Adrenal gland (tissue), 12 donors: ENCODE measurements around the gene KLF13. TPM values are rescaled to one million over a fixed set of nuclear protein-coding genes. Genes with fewer than 3 reads are reported as not detected.

Source experiments
- DNase-seq, 7 donors: peaks; one replicate each; pipeline ENCODE4 v3.0.0-alpha.2; 2019 to 2020
- H3K27ac ChIP-seq, 5 donors: fragments of 200-600 bp; sonication (generic) in 4 of 5; 1 replicate in 3 of 5; 2 replicates in 2 of 5; pipeline versions ENCODE4 v1.5.1 to v1.8.0; 2016 to 2020; ENCODE audit warnings: mild to moderate bottlenecking in 1 of 5
- H3K27me3 ChIP-seq: fragments of 200-600 bp; 2 replicates; pipeline ENCODE4 v1.8.0; 2021
- H3K36me3 ChIP-seq, 2 donors: fragments of 200-600 bp; replicated peaks in 1 of 2; 1 replicate in 1 of 2; 2 replicates in 1 of 2; pipeline versions ENCODE4 v1.5.1 to v1.8.0; 2018 to 2022
- H3K4me1 ChIP-seq, 2 donors: fragments of 200-600 bp; replicated peaks in 1 of 2; 1 replicate in 1 of 2; 2 replicates in 1 of 2; pipeline versions ENCODE4 v1.5.1 to v1.8.0; 2018 to 2021
- H3K4me3 ChIP-seq, 4 donors: fragments of 200-600 bp; sonication (generic) in 3 of 4; one replicate each; pipeline ENCODE4 v1.5.1; 2016 to 2018
- H3K9me3 ChIP-seq, 3 donors: fragments of 200-600 bp; sonication (generic) in 1 of 3; replicated peaks in 1 of 3; 1 replicate in 2 of 3; 2 replicates in 1 of 3; pipeline versions ENCODE4 v1.5.1 to v1.8.0; 2016 to 2021
- POLR2A ChIP-seq, 2 donors: fragments of 450-650 bp; IDR thresholded peaks; one replicate each; pipeline ENCODE4 v1.6.1; 2017; ENCODE audit warnings: antibody characterized with exemption in 2 of 2, mild to moderate bottlenecking in 2 of 2, moderate library complexity in 1 of 2
- WGBS, 4 donors: extraction: QIAGEN DNeasy Blood & Tissue Kit in 2 of 4; methylation state at CpG; one replicate each; pipeline versions ENCODE4 v1.1.5 to v1.1.7; 2013 to 2017; 5-methylcytosine and 5-hydroxymethylcytosine counted together
- intact Hi-C, 2 donors: fragments of 100-400 bp; cut with DNase I; formaldehyde crosslinking; loops; one replicate each; pipeline versions ENCODE4 v1.14.1 to v1.15.0; 2022 to 2023
- polyA plus RNA-seq, 3 donors: library from polyadenylated mRNA; stranded (reverse); fragments of 200-250 nt in 2 of 3; fragments of 350-450 nt in 1 of 3; fragmentation: Illumina TruSeq in 1 of 3; extraction: RNeasy Lipid Tissue Mini Kit (QIAGEN cat#74804) in 1 of 3; gene quantifications; one replicate each; pipeline ENCODE4 v1.2.3, GENCODE V29; 2013 to 2014
- total RNA-seq, 9 donors: library from RNA; depleted of rRNA in 4 of 9; stranded (reverse); fragments of >200 nt in 4 of 9; fragments of 120-200 nt in 1 of 9; fragmentation: NEBNext Ultra II Directional in 1 of 9; extraction: Animal tissue kit (Norgen Biotek cat#: 25700) in 1 of 9; gene quantifications; one replicate each; pipeline versions ENCODE4 v1.1.0 to v1.2.4, GENCODE V29; 2013 to 2023
- TF ChIP-seq, protein P1 (sequence below), 6 experiments: fragments of 450-650 bp in 4 of 6; fragments of 200-600 bp in 2 of 6; sonication (generic) in 1 of 6; IDR thresholded peaks; 1 replicate in 5 of 6; 2 replicates in 1 of 6; pipeline versions ENCODE4 v1.5.1 to v1.8.0; 2016 to 2021; ENCODE audit warnings: antibody characterized with exemption in 6 of 6, mild to moderate bottlenecking in 2 of 6, moderate library complexity in 1 of 6
- donor health status: healthy with polysubstance abuse.
- donor health status: Bipolar disorder and iron deficiency.
- donor health status: DM: yes; HTN: yes; CAD: no.
- donor health status: DM: no; HTN: no; CAD: no.
- donor health status: DM: no; HTN: no; CAD: no.
- donor health status: DM: yes; HTN: yes; CAD: no.

KLF13 gene
- total and polyA plus RNA-seq, 12 donors = 8.4 to 65.9 (median 31.9) TPM

DNA sequence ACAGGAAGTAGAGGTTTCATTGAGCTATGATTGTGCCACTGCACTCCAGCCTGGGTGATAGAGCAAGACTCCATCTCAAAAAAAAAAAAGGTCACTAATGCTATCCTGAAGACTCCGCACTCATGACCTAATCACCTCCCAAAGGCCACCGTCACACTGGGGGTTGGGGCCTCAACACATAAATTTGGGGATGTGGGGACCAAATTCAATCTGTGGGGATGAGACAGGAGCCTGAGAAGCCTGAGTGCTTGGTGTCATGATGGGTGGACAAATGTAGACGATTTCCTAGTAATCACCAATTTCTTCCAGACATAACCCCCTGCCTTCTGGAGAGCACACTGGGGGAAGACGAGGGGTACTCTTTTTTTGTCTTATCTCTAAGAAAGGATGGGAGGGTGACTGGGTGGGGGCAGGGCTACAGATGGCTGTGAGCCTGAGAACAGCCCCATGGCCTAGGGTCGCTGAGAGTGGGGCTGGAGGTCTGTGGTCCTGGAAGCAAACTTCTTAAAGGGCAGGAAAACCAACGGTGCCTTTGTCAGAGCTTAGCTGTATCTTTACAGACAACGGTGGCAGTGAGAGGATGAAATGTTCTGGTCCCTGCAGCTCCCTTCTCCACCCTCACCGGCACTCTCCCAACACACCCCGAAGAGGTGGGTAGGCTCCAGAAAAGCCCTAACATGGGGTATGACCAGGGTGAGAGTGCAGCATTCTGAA is 16.6 kb upstream of the KLF13 start:
- Histone ChIP-seq H3K36me3 (no peaks in the 10 kb centered on the region), H3K4me1 (no peaks in the 10 kb centered on the region), H3K4me3 (no peak overlapping the region), H3K27me3 (no peaks in the 10 kb centered on the region), H3K27ac (no peak overlapping the region), H3K9me3 (no peaks in the 10 kb centered on the region)
- peak in 1 of 7 donors; percentile 24 for DNase-seq
- intact Hi-C loops = loop anchor here in 1 of 2 donors (5.0 kb wide), 1 partner anchor 63 kb away; no protein-coding TSS in a partner anchor
- WGBS, 4 donors = 67 to 79% (median 76%) methylated on average over 9 of the region's 9 CpGs
- no peak for TF ChIP-seq POLR2A (IDR thresholded peaks at IDR 0.05)
- TF ChIP-seq, protein P1, sequence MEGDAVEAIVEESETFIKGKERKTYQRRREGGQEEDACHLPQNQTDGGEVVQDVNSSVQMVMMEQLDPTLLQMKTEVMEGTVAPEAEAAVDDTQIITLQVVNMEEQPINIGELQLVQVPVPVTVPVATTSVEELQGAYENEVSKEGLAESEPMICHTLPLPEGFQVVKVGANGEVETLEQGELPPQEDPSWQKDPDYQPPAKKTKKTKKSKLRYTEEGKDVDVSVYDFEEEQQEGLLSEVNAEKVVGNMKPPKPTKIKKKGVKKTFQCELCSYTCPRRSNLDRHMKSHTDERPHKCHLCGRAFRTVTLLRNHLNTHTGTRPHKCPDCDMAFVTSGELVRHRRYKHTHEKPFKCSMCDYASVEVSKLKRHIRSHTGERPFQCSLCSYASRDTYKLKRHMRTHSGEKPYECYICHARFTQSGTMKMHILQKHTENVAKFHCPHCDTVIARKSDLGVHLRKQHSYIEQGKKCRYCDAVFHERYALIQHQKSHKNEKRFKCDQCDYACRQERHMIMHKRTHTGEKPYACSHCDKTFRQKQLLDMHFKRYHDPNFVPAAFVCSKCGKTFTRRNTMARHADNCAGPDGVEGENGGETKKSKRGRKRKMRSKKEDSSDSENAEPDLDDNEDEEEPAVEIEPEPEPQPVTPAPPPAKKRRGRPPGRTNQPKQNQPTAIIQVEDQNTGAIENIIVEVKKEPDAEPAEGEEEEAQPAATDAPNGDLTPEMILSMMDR (IDR thresholded peaks at IDR 0.05) = no peak

DNA sequence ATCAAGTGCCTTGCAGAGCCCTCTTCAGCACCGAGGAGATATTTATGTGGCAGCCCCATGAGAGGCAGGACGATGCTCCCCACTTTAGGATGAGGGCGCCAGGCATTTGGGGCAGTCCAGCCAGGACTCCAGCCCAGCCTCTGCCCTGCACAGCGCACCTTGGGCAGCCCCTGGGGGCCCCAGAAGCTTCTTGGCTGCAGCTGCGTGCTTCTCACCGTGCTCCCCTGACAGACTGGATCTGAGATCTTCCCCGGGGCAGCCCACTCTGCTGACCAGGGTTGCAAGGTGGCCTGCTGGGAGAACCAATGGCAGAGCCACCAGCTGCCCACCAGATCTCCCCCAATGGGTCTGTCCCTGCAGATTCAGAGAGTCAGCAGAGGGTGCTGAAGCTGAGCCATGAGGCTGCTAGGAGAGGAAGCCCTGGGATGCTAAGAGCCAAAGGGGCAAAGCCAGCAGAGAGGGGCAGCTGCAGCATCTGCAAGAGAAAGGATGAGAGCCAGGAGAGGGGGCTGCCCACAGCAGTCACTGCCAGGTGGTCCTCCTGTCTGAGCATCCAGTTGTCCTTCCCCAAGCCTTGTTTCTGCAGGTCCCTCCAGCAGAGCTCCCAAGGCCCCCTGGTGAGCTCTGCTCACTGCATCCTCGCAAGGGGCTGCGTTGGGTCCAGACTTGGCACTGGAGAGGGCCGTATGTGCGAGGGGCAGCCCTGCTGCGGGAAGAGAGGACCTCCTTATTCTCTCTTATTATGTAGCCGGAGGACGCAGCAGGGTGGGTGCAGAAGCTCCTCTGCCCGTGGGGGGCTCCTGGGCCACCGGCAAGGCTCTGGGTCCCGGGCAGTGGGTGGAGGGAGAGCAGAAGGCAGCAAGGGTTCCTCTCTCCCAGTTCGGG is 14.7 kb upstream of the KLF13 start:
- no peak for TF ChIP-seq POLR2A (IDR thresholded peaks at IDR 0.05)
- TF ChIP-seq, protein P1 (IDR thresholded peaks at IDR 0.05) = no peak
- intact Hi-C loops = no loop called here
- H3K36me3 ChIP-seq = no peaks in the 10 kb centered on the region
- no peaks in the 10 kb centered on the region for H3K27me3 ChIP-seq
- no peaks in the 10 kb centered on the region for H3K4me1 ChIP-seq
- no peak overlapping the region for H3K27ac ChIP-seq
- H3K4me3 ChIP-seq = no peak overlapping the region
- H3K9me3 ChIP-seq = no peaks in the 10 kb centered on the region
- WGBS, 4 donors = 56 to 83% (median 82%) methylated on average over 2 to 18 of the region's 18 CpGs
- peak in 2 of 7 donors; percentile 17 to 43 for DNase-seq

DNA sequence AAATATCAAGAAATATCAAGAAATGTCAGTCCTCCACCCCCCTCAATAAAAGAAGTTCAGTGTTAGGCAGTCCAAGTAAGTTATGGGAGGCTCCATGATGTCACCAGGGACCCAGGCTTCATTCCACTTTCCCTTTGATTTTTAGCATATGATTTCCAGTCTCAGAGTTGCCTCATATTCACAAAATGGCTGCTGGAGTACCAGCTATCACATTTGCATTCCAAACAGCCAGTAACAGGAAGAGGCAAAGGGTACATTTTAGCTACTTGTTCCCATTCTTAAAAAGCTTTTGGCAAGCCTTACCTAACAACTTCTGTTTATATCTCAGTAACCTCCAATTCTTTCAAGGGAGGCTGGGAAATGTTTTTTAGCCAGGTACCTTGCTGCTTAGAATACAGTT is 13.4 kb upstream of the KLF13 start:
- intact Hi-C loops = no loop called here

DNA sequence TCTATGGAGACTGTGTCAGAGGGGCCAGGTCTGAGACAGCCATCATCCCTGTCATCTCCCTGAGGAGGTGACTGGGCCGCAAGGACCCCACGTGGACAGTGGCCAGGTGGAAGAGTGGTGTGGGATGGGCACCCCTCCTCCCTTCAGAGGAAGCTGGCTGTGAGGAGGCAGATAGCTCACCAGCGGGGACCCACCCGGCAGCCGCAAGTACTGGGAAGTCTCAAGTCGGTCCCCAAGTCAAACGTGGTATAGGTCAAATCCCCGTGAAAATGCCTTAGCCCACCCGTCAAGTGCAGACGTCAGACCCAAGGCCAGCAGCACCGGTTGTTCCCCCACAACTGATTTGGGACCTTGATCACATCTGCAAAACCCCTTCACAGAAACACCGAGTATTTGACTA is 12.3 kb upstream of the KLF13 start:
- TF ChIP-seq, protein P1 (IDR thresholded peaks at IDR 0.05) = no peak
- TF ChIP-seq POLR2A (IDR thresholded peaks at IDR 0.05) = no peak
- no peaks in the 10 kb centered on the region for H3K36me3 ChIP-seq
- WGBS, 4 donors = 81 to 86% (median 84%) methylated on average over 12 of the region's 12 CpGs
- intact Hi-C loops = no loop called here
- no peaks in the 10 kb centered on the region for H3K27me3 ChIP-seq
- no peaks in the 10 kb centered on the region for H3K4me1 ChIP-seq
- H3K9me3 ChIP-seq = no peaks in the 10 kb centered on the region
- H3K4me3 ChIP-seq = no peak overlapping the region
- H3K27ac ChIP-seq = no peak overlapping the region
- DNase-seq = peak in 2 of 7 donors; percentile 3 to 5

More for the DNA sequence above, 13.4 kb upstream of the KLF13 start:
- Histone ChIP-seq H3K4me1 (no peaks in the 10 kb centered on the region), H3K27me3 (no peaks in the 10 kb centered on the region), H3K9me3 (no peaks in the 10 kb centered on the region), H3K36me3 (no peaks in the 10 kb centered on the region), H3K4me3 (no peak overlapping the region), H3K27ac (no peak overlapping the region)
- TF ChIP-seq POLR2A (IDR thresholded peaks at IDR 0.05) = no peak
- TF ChIP-seq, protein P1 (IDR thresholded peaks at IDR 0.05) = no peak
- peak in 1 of 7 donors; percentile 1 for DNase-seq
